Measurements from ENCODE around the gene BTN2A1. TPM values are rescaled to one million over a fixed set of nuclear protein-coding genes. Genes with fewer than 3 reads are reported as not detected.
A peak's percentile ranks its signal among the peaks of the same experiment; 100 is the strongest.

Gene BTN2A1
- total RNA-seq (10 to 100 TPM in 1 of 6 donors, 1 to 10 TPM in 5; 3.7 to 10.9 (median 6.5) TPM), polyA plus RNA-seq (10 to 100 TPM in 1 of 2 donors, 1 to 10 TPM in 1; 8.1 to 15.3 TPM)

DNA sequence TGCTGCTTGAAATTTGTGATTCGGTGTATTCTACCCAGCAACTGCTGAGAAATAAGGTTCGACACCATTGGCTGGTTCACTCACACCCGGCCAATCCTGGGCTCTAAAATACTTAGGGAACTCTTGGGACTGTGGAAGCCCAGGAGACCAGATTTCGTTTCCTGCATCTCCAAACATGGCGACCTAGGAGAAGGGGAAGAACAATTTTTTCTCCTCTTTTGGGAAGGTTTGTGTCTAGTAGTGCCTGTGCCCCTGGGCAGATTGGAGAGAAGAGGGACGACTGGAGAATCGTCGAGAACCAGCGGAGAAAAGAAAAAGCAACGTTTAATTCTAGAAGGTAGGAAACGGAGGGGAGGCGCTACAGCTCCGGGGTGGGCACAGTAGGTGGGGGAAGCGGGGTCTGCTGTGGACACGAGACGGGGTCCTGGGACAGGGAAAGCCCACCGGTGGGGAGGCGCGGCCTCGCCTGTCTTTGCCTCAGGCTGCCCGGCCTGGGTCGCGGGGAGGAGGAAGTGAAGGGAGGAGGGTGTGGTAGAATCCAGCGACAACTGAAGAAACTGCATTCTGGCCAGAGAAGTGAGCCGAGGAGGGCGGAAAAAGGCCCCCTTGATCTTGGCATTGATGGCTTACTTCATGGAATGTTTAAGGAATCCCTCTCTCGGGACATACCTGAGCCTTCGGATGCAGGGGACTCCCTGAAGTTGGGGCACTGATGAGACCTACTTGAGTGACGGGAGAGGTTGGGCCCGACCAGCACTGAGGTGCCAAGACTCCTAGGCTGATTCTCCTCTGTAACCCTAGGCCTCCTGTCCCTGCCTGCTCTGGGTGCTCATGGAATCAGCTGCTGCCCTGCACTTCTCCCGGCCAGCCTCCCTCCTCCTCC, at the start of gene BTN2A1:
Gene BTN2A1, plus strand, starts transcription at position 150 of the 883 bp plus-strand sequence. Its CDS starts 682 bp downstream, at position 832.
- FAIRE-seq, result peak; percentile 91
- Histone ChIP-seq H3K4me3 (peak within 1 kb of the TSS; percentile 12 to 80 (median 52)), H3K27ac (peak within 1 kb of the TSS; percentile 72 to 96 (median 79)), H3K27me3 (no peaks in the 10 kb centered on the region), H3K9me3 (no peaks in the 10 kb centered on the region), H3K4me1 (peaks cover 0 to 20% (median 4%) of the 10 kb centered on the region in 3 donors), H3K36me3 (peaks cover 0 to 11% (median 11%) of the 10 kb centered on the region in 3 donors)
- peak; percentile 63 to 86 (median 76) for DNase-seq
- TF ChIP-seq, protein P1, sequence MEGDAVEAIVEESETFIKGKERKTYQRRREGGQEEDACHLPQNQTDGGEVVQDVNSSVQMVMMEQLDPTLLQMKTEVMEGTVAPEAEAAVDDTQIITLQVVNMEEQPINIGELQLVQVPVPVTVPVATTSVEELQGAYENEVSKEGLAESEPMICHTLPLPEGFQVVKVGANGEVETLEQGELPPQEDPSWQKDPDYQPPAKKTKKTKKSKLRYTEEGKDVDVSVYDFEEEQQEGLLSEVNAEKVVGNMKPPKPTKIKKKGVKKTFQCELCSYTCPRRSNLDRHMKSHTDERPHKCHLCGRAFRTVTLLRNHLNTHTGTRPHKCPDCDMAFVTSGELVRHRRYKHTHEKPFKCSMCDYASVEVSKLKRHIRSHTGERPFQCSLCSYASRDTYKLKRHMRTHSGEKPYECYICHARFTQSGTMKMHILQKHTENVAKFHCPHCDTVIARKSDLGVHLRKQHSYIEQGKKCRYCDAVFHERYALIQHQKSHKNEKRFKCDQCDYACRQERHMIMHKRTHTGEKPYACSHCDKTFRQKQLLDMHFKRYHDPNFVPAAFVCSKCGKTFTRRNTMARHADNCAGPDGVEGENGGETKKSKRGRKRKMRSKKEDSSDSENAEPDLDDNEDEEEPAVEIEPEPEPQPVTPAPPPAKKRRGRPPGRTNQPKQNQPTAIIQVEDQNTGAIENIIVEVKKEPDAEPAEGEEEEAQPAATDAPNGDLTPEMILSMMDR (IDR thresholded peaks at IDR 0.05), result no peak
- 0 to 1% methylated on average over 29 to 31 of the region's 31 CpGs for WGBS, 2 donors
- ATAC-seq, result peak; percentile 99 to 100 (median 100)
- intact Hi-C loops (cut with DNase I), result no loop called here

- TF ChIP-seq, protein P1 (IDR thresholded peaks at IDR 0.05), result no peak
- Histone ChIP-seq H3K4me1 (no peaks in the 10 kb centered on the region), H3K27ac (no peak overlapping the region), H3K36me3 (no peaks in the 10 kb centered on the region), H3K4me3 (no peak overlapping the region), H3K9me3 (no peaks in the 10 kb centered on the region), H3K27me3 (no peaks in the 10 kb centered on the region)
- 90 to 95% methylated on average over 10 of the region's 10 CpGs for WGBS, 2 donors
- DNase-seq (no peak), ATAC-seq (no peak), FAIRE-seq (no peak)
- intact Hi-C loops (cut with DNase I), result no loop called here
These were observed 48.7 kb upstream of the BTN2A1 start for GRCh38 chr6:26408828-26409730.

- intact Hi-C loops (cut with DNase I), result no loop called here
These were observed 46.0 kb upstream of the BTN2A1 start for GRCh38 chr6:26411751-26412150.

DNA sequence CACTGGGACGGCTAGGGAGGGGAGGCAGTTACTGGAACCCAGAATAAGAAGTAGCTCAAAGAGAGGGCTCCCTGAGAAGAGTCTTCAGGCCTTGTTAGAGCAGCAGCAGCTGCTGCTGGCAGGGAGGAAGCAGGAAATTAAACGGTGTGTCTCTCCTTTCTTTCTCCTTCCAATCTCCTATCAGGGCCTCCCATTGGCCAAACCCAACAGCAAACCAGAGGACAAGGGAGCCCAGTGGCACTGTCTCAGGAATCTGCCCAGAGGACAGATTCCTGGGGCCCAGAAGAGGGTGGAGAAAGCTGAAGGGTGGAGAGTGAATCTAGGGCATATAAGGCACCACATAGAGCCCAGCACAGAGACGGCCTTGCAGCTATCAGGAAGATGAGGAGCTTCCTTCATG, 45.5 kb upstream of the BTN2A1 start:
- H3K4me1 ChIP-seq, result no peaks in the 10 kb centered on the region
- no peak overlapping the region for H3K4me3 ChIP-seq
- H3K9me3 ChIP-seq, result no peaks in the 10 kb centered on the region
- FAIRE-seq (no peak), ATAC-seq (no peak), DNase-seq (no peak)
- intact Hi-C loops (cut with DNase I), result no loop called here
- TF ChIP-seq, protein P1 (IDR thresholded peaks at IDR 0.05), result no peak
- no peaks in the 10 kb centered on the region for H3K36me3 ChIP-seq
- no peak overlapping the region for H3K27ac ChIP-seq
- H3K27me3 ChIP-seq, result no peaks in the 10 kb centered on the region
- 65 to 68% methylated on average over 3 of the region's 3 CpGs for WGBS, 2 donors

More at GRCh38 chr6:26411751-26412150, 46.0 kb upstream of the BTN2A1 start:
- WGBS, 2 donors, result 93 to 97% methylated on average over 3 of the region's 3 CpGs
- Histone ChIP-seq H3K9me3 (no peaks in the 10 kb centered on the region), H3K27me3 (no peaks in the 10 kb centered on the region), H3K4me1 (no peaks in the 10 kb centered on the region), H3K27ac (no peak overlapping the region), H3K36me3 (no peaks in the 10 kb centered on the region), H3K4me3 (no peak overlapping the region)
- no peak for FAIRE-seq
- no peak for ATAC-seq
- DNase-seq, result no peak
- TF ChIP-seq, protein P1 (IDR thresholded peaks at IDR 0.05), result no peak

All from pancreas (tissue), 10 donors.